GM18870 (cell line): ENCODE data around the gene UMAD1.
A peak's percentile ranks its signal among the peaks of the same experiment; 100 is the strongest.

ENCODE experiments used
- ATAC-seq: cut with Tn5 transposase; IDR thresholded peaks from one replicate; pipeline ENCODE4 v1.9.1; 2021; ENCODE audit warnings: moderate library complexity; ENCODE audit not compliant: unreplicated experiment

Gene UMAD1

GRCh38 chr7:7761974-7762779 lies 121.6 kb downstream of the UMAD1 start:
- peak; percentile 47 for ATAC-seq

- no peak for ATAC-seq
Observed at GRCh38 chr7:7764520-7765396, 124.2 kb downstream of the UMAD1 start.

GRCh38 chr7:7765422-7765821 lies 124.9 kb downstream of the UMAD1 start:
- peak; percentile 68 for ATAC-seq

GRCh38 chr7:7766671-7767070 lies 126.1 kb downstream of the UMAD1 start:
- no peak for ATAC-seq

GRCh38 chr7:7768977-7769709 lies 128.6 kb downstream of the UMAD1 start:
- ATAC-seq = no peak

- no peak for ATAC-seq
Observed at GRCh38 chr7:7769710-7770627, 129.4 kb downstream of the UMAD1 start.

GRCh38 chr7:7771452-7771851 lies 130.9 kb downstream of the UMAD1 start:
- ATAC-seq = no peak

GRCh38 chr7:7772397-7772821 lies 131.9 kb downstream of the UMAD1 start:
- ATAC-seq = no peak

GRCh38 chr7:7773334-7774309 lies 133.1 kb downstream of the UMAD1 start:
- ATAC-seq = peak; percentile 47

- ATAC-seq = no peak
Observed at GRCh38 chr7:7779888-7780287, 139.3 kb downstream of the UMAD1 start.

- ATAC-seq = no peak
Observed at GRCh38 chr7:7783001-7783400, 142.4 kb downstream of the UMAD1 start.

GRCh38 chr7:7785344-7785973 lies 144.9 kb downstream of the UMAD1 start:
- no peak for ATAC-seq

GRCh38 chr7:7786595-7786994 lies 146.0 kb downstream of the UMAD1 start:
- ATAC-seq = no peak

- peak; percentile 92 for ATAC-seq
Observed at GRCh38 chr7:7789551-7789988, 149.0 kb downstream of the UMAD1 start.

- no peak for ATAC-seq
Observed at GRCh38 chr7:7790041-7790741, 149.6 kb downstream of the UMAD1 start.

- no peak for ATAC-seq
Observed at GRCh38 chr7:7791523-7791922, 151.0 kb downstream of the UMAD1 start.

- no peak for ATAC-seq
Observed at GRCh38 chr7:7792056-7792455, 151.5 kb downstream of the UMAD1 start.

GRCh38 chr7:7793249-7793648 lies 152.7 kb downstream of the UMAD1 start:
- ATAC-seq = no peak
